ENCODE data around the gene BATF2.
"Not testable (repeated sequence)": the region's sequence is repeated elsewhere in the genome, so short reads cannot be mapped to it uniquely, and the experiment has no call there.

The BATF2 gene

DNA sequence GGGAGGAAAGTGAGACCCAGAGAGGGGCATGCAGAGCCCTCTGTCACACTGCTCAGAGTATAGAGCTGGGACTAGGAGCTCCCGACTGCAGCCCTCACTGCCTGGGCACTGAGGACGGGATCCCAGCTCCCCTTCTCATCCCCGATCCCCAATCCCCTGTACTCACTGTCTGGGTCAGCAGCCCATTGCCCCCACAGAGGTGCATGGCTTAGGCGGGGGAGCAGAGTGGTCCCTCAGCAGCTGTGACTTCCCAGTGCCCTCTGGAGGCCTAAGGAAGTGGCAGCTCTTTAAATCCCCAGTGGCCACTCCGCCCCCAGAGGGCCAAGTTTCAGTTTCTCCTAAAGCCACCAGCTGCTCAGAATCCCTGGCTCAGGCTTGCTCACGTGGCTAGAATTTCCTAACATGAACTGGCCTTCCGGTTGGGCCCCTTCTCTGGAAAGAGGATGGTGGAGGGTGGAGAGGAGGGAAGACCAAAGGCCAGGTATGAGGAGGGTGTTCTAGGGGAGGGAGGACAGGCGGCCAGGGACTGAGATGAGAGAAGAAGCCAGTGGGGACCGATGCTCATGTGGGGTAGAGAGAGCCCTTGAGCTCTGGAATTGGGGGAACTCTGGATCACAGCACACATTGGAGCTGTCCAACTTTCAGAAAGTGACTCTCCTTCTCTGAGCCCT lies at the start of gene BATF2:
Gene BATF2, minus strand, starts transcription at position 262 of the 671 bp plus-strand sequence. Its CDS starts 57 bp downstream, at position 205.
- no peak for DNase-seq

GRCh38 chr11:65045728-65046127 lies 49.0 kb upstream of the BATF2 start:
- no peak for DNase-seq

DNA sequence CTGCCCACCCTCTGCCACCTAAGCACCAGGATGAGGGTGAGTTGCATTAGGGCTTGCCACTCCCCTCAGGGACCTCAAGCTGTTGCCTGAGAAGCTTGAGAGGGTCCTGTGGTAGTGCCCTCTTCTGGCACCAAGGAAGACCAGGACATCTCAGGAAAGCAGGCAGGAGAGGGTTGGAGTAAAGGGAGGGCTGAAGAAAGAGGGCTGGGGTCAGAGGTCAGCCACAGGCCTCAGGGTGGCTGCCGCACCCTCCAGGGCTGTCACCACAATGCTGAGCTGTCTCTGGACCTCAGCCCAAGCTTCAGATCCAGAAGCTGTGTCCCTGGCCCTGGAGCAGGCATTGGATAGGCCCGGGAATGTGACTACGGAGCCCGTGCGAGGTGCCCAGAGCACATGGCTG lies 48.3 kb upstream of the BATF2 start:
- DNase-seq: no peak

DNA sequence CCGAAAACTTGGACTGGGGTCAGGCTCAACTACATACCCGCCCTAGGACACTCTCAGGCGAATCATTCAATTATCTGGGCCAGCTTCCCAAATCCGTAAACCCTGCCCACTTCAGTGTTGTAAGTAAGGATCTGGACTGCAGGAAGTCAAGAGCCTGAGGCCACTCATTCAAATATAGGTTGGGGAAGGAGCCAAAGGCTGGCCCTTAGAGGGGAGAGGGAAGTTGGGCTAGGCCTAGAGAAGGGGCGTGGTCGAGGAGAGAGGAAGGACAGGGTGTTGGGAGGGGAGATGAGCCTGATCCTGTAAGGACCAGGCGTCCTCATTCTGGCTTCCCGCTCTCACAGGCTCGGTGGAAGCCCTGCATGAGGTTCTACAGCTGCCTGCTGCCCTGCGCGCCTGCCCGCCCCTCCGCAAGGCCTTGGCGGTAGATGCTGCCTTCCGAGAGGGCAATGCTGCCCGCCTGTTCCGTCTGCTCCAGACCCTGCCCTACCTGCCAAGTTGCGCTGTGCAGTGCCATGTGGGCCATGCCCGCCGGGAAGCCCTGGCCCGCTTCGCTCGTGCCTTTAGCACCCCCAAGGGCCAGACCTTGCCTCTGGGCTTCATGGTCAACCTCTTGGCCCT lies 47.2 kb upstream of the BATF2 start:
- no peak for DNase-seq

DNA sequence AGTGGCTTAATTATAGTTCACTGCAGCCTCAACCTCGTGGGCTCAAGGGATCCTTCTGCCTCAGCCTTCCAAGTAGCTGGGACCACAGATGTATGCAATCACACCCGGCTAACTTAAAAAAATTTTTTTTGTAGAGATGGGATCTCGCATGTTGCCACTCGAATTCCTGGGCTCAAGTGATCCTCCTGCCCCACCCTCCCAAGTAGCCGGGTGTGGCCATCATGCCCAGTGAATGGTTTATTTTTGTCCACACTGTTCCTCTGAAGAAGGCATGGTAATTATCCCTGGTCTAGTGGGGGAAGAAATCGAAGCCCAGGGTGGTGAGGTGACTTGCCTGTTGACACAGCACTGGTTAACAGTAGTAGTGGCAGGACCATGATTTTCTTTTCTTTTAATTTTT lies 46.1 kb upstream of the BATF2 start:
- no peak for DNase-seq

DNA sequence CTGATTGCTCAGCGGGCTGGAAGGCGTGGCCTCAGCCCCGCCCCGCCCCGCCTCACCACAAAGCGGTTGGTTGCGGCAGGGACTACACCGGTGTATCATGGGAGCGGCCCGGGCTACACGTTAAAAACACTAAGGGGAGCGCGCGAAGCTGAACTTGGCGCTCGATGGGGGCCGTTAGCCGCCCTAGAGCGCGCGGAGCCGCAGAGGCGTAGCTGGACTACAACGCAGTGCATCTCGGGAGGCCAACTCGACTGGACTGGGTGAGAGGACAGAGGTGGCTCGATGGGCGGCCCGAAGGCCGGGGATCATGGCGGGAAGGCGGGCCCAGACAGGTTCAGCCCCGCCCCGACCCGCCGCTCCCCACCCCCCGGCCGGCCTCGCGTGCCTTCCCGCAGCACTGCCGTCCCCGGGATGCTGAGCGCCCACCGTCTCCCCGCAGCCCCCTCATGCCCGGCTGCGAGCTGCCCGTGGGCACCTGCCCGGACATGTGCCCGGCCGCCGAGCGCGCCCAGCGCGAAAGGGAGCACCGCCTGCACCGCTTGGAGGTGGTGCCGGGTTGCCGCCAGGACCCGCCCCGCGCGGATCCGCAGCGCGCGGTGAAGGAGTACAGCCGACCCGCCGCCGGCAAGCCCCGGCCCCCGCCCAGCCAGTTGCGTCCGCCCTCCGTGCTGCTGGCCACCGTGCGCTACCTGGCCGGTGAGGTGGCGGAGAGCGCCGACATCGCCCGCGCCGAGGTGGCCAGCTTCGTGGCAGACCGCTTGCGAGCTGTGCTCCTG lies 44.3 kb upstream of the BATF2 start, which contains the start of gene SAC3D1:
Gene SAC3D1, plus strand, starts transcription at position 364 of the 776 bp plus-strand sequence. Its CDS starts 83 bp downstream, at position 447.
- peak; percentile 84 for DNase-seq

DNA sequence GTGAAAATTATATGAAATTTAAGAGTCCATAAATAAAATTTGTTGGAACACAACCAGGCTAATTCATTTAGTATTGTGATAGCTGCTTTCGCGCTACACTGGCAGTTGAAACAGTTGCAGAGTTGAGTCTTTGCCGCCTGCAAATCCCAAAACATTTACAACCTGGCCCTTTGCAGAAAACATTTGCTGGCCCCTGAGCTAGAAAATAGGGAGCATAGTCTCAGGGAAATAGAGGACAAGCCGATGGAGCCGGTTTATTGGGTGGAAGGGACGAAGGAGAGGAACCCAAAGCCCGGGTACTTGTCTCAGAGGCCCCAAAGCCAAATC lies 43.7 kb upstream of the BATF2 start:
- DNase-seq: no peak

- DNase-seq: no peak
These were observed 40.2 kb upstream of the BATF2 start for GRCh38 chr11:65036931-65037330.

DNA sequence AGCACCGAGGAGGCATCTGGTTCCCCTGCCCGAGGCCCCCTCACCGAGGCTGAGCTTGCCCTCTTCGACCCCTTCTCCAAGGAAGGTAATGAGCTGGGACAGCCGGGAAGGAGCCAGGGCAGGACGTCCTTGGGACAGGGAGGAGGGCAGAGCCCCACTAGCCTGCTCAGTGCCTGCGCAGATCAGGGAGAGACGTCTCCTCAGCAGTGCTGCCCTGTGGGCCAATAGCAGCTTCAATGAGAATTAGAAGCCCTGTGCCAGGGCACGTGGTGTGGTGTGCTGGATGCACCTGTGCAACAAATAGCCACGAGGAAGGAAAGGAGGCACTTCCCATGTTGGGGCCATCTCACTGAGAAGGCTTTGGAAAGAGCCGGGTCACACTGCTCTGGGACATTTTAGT lies 38.8 kb upstream of the BATF2 start:
- no peak for DNase-seq

- no peak for DNase-seq
These were observed 37.7 kb upstream of the BATF2 start for GRCh38 chr11:65034423-65034822.

DNA sequence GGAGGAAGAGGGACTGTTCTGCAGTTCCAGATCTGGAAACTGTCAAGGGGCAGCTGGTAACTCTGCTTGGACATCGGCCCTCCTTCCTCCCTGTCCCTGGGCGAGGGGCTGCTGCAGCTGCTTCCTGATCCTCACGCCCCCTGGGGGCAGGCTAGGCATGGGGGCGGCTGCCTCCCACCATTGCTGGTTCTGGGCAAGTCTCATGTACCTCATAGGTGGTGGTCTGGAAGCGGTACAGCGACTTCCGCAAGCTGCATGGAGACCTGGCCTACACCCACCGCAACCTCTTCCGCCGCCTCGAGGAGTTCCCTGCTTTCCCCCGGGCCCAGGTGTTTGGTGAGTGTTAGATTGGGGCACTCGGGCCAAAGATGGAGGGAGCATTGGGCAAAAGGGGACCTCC lies 35.4 kb upstream of the BATF2 start:
- no peak for DNase-seq

- DNase-seq: peak; percentile 91
These were observed 30.7 kb upstream of the BATF2 start, which contains the start of gene SNX15 for GRCh38 chr11:65027213-65028067. TSS of gene SNX15 (plus strand) at chr11:65027439. CDS start at chr11:65027538, 99 bp downstream.

GRCh38 chr11:65026810-65027209 lies 30.0 kb upstream of the BATF2 start:
- DNase-seq: no peak

DNA sequence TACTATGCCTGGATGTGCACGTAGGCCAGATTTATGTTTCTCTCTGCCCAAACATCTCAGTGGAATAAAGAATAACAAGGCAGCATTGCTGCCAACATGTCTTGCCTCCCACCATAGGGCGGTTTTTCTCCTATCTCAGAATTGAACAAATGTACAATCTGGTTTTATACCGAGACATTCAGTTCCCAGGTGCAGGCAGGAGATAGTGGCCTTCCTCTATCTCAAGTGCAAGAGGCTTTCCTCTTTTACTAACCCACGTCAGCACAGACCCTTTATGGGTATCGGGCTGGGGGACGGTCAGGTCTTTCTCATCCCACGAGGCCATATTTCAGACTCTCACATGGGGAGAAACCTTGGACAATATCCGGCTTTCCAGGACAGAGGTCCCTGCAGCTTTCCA lies 26.7 kb upstream of the BATF2 start:
- DNase-seq: not testable (repeated sequence)

GRCh38 chr11:65021509-65021908 lies 24.7 kb upstream of the BATF2 start:
- no peak for DNase-seq

DNA sequence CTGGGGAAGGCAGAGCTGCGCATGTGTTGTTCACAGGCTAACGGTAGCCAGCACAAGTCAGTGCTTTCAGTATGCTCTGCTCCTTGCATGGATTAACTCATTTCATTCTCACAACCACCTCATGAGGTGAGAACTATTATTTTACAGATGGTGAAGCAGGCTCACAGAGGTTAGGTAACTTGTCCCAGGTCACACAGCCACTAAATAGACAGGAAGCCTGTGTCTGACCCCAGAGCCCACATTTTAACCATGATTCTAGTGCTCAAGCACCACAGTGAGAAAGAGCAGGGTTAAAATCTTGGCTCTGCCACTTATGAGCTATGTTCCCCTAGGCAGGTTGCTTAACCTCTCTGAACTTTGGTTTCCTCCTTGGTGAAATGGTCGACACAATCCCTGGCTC lies 24.2 kb upstream of the BATF2 start:
- no peak for DNase-seq

- DNase-seq: no peak
These were observed 23.1 kb upstream of the BATF2 start for GRCh38 chr11:65019824-65020223.

GRCh38 chr11:65017937-65018336 lies 21.2 kb upstream of the BATF2 start:
- DNase-seq: no peak

DNA sequence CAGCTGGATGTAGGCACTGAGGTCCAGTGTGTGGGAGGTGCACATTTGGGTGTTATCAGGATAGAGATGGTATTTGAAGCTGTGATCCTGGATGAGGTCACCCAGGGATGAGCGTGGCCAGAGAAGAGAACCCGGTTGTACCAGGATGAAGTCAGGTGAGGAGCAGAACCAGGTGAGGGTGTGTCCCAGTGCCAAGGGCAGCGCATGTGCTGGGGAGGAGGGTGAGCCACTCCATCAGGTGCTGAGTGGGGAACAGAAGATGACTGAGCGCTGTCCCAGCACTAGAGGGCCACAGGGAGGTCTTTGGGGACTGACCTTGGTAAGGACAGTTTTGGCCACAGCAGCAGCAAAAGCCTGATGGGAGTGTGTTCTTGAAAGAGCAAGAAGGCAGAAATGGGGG lies 19.9 kb upstream of the BATF2 start:
- DNase-seq: no peak

DNA sequence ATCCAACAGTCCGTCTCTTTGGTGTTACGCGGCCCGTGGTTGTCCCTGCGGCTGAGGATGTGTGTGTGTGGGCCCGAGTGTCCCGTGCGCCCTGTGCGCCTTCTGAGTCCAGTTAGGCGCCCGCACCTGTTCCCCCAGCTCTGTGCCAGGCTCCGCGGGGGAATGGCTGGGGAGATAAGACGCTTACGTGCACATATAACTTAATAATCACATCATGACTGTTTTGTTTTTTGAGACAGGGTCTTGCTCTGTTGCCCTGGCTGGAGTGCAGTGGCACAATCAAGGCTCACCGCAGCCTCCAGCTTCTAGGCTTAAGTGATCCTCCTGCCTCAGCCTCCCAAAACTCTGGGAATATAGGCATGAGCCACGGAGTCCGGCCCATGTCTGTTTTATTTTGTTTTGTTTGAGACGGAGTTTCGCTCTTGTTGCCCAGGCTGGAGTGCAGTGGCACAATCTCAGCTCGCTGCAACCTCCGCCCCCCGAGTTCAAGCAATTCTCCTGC lies 18.0 kb upstream of the BATF2 start:
- DNase-seq: no peak

DNA sequence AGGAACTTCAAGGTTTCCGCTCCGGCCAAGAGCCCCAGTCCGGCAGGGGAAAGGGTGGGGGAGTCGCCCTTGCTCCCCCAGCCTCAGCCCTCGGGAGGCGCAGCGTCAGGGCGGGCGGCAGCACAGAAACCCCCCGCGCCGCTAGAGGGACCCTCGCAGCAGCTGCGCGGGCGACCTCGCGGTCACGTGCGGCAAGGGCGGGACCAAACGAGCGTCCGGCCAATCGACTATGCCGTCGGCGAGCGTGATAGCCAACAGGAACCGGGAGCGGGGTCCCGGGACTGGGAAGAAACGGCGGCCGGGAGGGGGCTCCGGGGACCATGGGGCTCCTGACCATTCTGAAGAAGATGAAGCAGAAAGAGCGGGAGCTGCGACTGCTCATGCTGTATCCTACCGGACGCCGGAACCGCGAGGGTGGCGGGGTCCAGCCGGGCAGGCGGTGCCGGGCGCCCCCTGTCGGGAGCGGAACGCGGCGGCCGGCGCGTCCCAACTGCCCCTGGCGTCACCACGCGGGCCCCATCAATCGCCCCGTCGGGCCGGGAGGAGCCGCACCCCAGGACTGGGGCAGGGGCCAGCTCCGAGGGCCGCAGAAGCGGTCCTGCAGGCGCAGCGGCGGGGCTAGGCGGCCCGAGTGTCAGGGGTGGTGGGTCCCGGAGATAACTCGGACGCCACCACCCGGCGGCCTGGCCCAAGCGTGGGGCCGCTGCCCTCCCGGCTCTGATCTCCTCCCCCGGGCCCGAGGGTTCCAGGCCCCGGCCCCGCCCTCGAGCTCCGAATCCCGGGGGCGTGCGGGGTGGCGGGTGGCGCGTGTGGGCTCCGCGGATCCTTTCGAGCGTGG lies 17.3 kb upstream of the BATF2 start, which contains the start of gene ARL2:
Gene ARL2, plus strand, starts transcription at position 273 of the 838 bp plus-strand sequence. Its CDS starts 48 bp downstream, at position 321.
- peak; percentile 64 for DNase-seq
